Tibial artery (tissue), 4 donors: ENCODE data around the gene TTLL9.

Source experiments
- DNase-seq, 2 donors: peaks; one replicate each; pipeline ENCODE4 v3.0.0-alpha.2; 2019
- H3K27ac ChIP-seq, 2 donors: fragments of 200-600 bp; sonication (generic) in 1 of 2; 1 replicate in 1 of 2; 2 replicates in 1 of 2; pipeline ENCODE4 v1.5.1; 2018 to 2019; ENCODE audit warnings: mild to moderate bottlenecking in 1 of 2
- H3K27me3 ChIP-seq, 2 donors: fragments of 200-600 bp; sonication (generic) in 1 of 2; one replicate each; pipeline versions ENCODE4 v1.5.1 to v1.6.0; 2016 to 2019
- H3K36me3 ChIP-seq, 3 donors: fragments of 200-600 bp; sonication (generic) in 2 of 3; one replicate each; pipeline ENCODE4 v1.5.1; 2016 to 2019; ENCODE audit warnings: mild to moderate bottlenecking in 2 of 3
- H3K4me1 ChIP-seq, 4 donors: fragments of 200-600 bp; sonication (generic) in 2 of 4; 1 replicate in 3 of 4; 2 replicates in 1 of 4; pipeline ENCODE4 v1.5.1; 2016 to 2019
- H3K4me3 ChIP-seq, 2 donors: fragments of 200-600 bp; sonication (generic) in 1 of 2; 1 replicate in 1 of 2; 2 replicates in 1 of 2; pipeline ENCODE4 v1.5.1; 2018 to 2019; ENCODE audit warnings: mild to moderate bottlenecking in 2 of 2
- H3K9me3 ChIP-seq, 3 donors: fragments of 200-600 bp; sonication (generic) in 1 of 3; one replicate each; pipeline ENCODE4 v1.5.1; 2016 to 2019
- intact Hi-C: fragments of 100-400 bp; cut with DNase I; formaldehyde crosslinking; loops from one replicate; pipeline ENCODE4 v1.15.0; 2023; ENCODE audit warnings: low total_unique reads
- TF ChIP-seq, protein P1 (sequence below), 2 experiments: fragments of 200-600 bp in 1 of 2; fragments of 450-650 bp in 1 of 2; IDR thresholded peaks; one replicate each; pipeline ENCODE4 v1.5.1; 2017 to 2019; ENCODE audit warnings: antibody characterized with exemption in 2 of 2, mild to moderate bottlenecking in 1 of 2, moderate library complexity in 1 of 2

TTLL9 gene

DNA sequence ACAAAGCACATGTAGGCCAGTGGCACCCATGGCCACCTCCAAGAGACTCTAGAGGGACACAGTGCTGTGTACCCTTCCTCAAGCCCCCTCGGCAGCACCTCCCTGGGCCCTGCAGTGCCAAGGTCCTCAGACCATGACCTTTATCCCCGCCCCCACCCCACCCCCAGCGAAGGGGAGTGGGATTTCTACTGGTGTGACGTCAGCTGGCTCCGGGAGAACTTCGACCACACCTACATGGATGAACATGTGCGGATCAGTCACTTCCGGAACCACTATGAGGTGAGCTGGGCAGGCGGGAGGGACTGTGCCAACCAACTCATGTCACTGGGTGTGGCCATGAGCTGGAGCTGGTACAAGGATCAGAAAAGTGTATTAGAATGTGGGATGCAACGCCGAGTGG lies 38.0 kb downstream of the TTLL9 start:
- Histone ChIP-seq H3K4me3 (no peak overlapping the region), H3K27me3 (no peaks in the 10 kb centered on the region), H3K36me3 (no peaks in the 10 kb centered on the region), H3K9me3 (no peaks in the 10 kb centered on the region), H3K4me1 (no peaks in the 10 kb centered on the region), H3K27ac (no peak overlapping the region)
- no peak for DNase-seq
- intact Hi-C loops: no loop called here
- TF ChIP-seq, protein P1, sequence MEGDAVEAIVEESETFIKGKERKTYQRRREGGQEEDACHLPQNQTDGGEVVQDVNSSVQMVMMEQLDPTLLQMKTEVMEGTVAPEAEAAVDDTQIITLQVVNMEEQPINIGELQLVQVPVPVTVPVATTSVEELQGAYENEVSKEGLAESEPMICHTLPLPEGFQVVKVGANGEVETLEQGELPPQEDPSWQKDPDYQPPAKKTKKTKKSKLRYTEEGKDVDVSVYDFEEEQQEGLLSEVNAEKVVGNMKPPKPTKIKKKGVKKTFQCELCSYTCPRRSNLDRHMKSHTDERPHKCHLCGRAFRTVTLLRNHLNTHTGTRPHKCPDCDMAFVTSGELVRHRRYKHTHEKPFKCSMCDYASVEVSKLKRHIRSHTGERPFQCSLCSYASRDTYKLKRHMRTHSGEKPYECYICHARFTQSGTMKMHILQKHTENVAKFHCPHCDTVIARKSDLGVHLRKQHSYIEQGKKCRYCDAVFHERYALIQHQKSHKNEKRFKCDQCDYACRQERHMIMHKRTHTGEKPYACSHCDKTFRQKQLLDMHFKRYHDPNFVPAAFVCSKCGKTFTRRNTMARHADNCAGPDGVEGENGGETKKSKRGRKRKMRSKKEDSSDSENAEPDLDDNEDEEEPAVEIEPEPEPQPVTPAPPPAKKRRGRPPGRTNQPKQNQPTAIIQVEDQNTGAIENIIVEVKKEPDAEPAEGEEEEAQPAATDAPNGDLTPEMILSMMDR (IDR thresholded peaks at IDR 0.05): no peak

- DNase-seq: no peak
- no peak overlapping the region for H3K27ac ChIP-seq
- H3K4me3 ChIP-seq: no peak overlapping the region
- intact Hi-C loops: no loop called here
- H3K9me3 ChIP-seq: no peaks in the 10 kb centered on the region
- TF ChIP-seq, protein P1 (IDR thresholded peaks at IDR 0.05): no peak
- no peaks in the 10 kb centered on the region for H3K36me3 ChIP-seq
- no peaks in the 10 kb centered on the region for H3K27me3 ChIP-seq
- H3K4me1 ChIP-seq: no peaks in the 10 kb centered on the region
Measured at GRCh38 chr20:31909253-31910070, 39.0 kb downstream of the TTLL9 start.

DNA sequence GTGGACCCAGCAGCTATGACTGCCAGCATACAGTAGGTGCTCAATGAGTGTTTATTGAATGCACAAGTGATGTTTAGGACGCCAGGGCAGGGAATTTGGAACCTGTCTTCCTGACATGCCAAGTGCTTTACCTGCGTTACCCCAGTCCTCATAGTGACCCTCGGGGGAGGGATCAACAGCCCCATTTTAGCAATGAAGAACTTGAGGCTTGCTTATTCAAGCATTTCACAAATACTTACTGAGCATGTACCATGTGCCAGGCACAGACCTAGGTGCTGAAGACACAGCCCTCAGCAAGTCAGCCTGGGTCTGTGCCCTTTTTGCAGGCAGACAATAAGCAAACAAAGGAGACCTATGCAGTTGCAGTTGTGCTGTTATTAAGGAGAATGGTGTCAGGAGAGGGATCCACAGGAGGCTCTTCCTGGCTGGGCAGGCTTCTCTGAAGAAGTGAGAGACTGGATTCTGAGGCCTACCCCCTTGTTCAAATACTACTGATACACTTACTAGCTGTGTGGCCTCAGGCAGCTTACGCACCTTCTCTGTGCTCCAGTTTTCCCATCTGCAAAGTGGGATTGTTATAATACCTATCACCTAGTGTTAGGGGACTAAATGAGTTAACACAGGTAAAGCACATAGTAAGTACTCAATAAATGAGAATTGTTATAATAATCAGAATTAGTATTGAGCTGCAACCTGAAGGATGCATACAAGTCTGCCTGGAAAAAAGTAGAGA lies 39.8 kb downstream of the TTLL9 start:
- TF ChIP-seq, protein P1 (IDR thresholded peaks at IDR 0.05): no peak
- Histone ChIP-seq H3K27ac (no peak overlapping the region), H3K4me1 (no peaks in the 10 kb centered on the region), H3K9me3 (no peaks in the 10 kb centered on the region), H3K36me3 (no peaks in the 10 kb centered on the region), H3K4me3 (no peak overlapping the region), H3K27me3 (no peaks in the 10 kb centered on the region)
- no peak for DNase-seq
- intact Hi-C loops: no loop called here

DNA sequence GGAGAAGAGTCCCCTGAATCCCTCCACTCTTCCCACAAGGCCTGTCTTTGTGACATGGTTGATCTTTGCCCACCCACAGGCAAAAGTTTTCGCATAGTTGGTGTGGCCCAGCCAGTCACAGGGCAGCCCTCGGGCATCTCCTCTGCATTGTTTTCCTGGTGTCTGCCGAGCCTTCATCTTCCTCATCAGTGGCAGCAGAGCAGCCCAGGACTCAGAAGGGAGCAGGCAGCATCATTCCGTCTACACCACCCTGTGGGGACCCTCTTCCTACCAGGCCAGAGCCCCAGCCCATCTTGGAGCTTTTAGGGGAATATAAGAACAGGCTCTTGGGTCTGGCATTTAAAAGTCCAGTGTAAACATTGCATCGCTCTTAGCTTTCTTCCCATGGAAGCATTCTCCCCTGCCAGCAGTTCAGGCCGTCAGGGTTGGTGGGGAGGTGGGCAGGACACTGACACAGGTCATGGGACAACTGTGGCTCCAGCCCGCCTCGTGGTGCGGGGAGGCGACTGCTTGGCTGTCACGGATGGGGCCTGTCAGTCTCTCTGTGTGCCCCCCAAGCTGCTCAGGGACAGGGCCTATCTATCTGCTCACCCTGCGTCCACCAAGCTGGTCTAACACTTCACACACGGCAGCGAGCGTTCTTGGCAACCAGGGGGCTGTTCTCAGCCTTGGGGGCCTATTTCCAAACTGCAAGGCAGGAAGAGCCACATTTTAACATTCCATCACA lies 43.2 kb downstream of the TTLL9 start:
- Histone ChIP-seq H3K4me1 (no peaks in the 10 kb centered on the region), H3K36me3 (no peaks in the 10 kb centered on the region), H3K4me3 (no peak overlapping the region), H3K9me3 (no peaks in the 10 kb centered on the region), H3K27me3 (no peaks in the 10 kb centered on the region), H3K27ac (no peak overlapping the region)
- TF ChIP-seq, protein P1 (IDR thresholded peaks at IDR 0.05): no peak
- intact Hi-C loops: no loop called here
- no peak for DNase-seq

DNA sequence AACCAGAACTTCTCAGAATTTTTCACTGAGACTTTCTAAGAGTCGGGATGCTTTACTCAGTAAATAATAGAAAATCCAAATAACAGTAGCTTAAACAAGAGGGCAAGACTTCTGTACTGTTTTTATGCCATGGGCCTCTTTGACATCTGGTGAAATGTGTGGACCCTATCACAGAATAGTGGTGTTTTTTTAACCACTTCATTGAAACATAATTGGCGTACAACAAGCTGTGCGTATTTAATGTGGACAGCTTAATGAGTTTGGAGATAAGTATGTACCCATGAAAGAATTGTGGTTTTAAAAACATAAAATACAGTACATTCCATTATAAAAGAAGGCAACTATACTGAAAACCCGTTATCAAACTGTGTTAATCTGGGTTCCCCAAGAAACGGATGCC lies 43.7 kb downstream of the TTLL9 start:
- Histone ChIP-seq H3K27me3 (no peaks in the 10 kb centered on the region), H3K4me3 (no peak overlapping the region), H3K4me1 (no peaks in the 10 kb centered on the region), H3K36me3 (no peaks in the 10 kb centered on the region), H3K9me3 (no peaks in the 10 kb centered on the region), H3K27ac (no peak overlapping the region)
- DNase-seq: no peak
- TF ChIP-seq, protein P1 (IDR thresholded peaks at IDR 0.05): no peak
- intact Hi-C loops: no loop called here
